ENCODE data around the gene SOHLH1. TPM values are rescaled to one million over a fixed set of nuclear protein-coding genes. Genes with fewer than 3 reads are reported as not detected.

The SOHLH1 gene
- total and polyA plus RNA-seq, 2 experiments from 2014 or later, result not detected

DNA sequence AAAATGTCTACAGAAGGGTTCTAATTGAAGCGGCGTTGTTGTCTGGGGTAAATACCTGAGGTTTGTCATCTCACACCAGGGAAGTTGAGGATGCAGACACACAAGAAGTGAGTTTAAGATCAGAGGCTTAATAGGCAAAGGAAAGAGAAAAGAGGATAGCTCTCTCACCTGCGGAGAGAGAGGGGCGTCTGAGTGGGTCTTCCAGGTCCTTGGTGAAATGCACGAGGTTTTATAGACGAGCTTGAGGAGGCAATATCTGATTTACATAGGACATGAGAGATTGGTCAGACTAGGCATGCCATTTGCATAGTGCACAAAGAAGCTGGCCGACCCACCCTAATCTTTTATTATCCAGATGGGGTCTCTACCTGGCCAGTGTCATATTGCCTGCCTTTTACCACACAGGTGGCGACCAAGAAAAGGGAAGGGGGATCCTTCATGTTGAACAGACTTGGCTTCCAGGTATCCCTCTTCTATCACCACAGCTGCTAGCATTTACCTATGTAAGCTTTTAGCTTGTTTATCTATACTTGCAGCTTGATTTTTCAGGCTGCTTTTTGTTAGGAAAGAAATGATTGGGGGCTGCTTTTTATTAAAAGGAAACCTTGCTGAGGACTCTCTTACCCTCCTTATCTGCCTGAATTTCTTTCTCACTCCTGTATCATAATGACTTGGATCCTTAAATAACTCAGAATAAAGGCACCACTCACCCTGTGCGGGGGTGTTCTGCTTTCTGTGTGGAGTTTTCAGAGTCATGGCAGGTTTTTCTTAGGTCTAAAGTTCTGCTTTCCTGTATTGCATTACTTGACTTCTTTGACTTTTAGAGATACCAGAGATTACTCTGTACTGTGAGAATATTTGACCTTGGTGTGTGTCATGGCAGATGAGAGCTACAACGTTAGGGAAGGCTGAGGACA is 50.5 kb downstream of the SOHLH1 start:
- Histone ChIP-seq H3F3A (ENCODE audit: insufficient read depth) (no peaks in the 10 kb centered on the region), H3K9me3 (ENCODE audit: low read depth) (peaks cover 6% of the 10 kb centered on the region), H3K4me3 (no peak overlapping the region), H3K36me3 (ENCODE audit: low read depth) (no peaks in the 10 kb centered on the region), H3K4me2 (ENCODE audit: unreplicated experiment) (no peak overlapping the region), H3K9me2 (ENCODE audit: insufficient read depth) (no peaks in the 10 kb centered on the region), H4K20me1 (ENCODE audit: insufficient read depth) (no peaks in the 10 kb centered on the region), H3K27me3 (replicated peaks; ENCODE audit: insufficient read depth) (0 out of 2 replicates have a peak, but pooled peaks cover 3% of the 10 kb centered on the region), H2AFZ (no peak overlapping the region), H3K79me2 (ENCODE audit: insufficient read depth) (no peaks in the 10 kb centered on the region), H3K27ac (no peak overlapping the region), H3K9ac (no peak overlapping the region), H3K4me1 (ENCODE audit: insufficient read depth) (no peaks in the 10 kb centered on the region)
- no peak for TF ChIP-seq EZH2phosphoT487 (IDR thresholded peaks at IDR 0.05; ENCODE audit: insufficient read depth, low read depth)
- TF ChIP-seq EZH2 (IDR thresholded peaks at IDR 0.05; ENCODE audit: insufficient read depth, poor library complexity, severe bottlenecking), result no peak
- WGBS, 2 experiments (ENCODE audit: low coverage in 1 of 2, low lambda C conversion rate in 2 of 2, missing lambda C conversion rate in 2 of 2), result 42 to 47% methylated on average over 10 of the region's 10 CpGs
- in situ Hi-C loops (cut with MboI), result no loop called here
- no peak for DNase-seq

- in situ Hi-C loops (cut with MboI), result no loop called here
- H3K4me2 ChIP-seq (ENCODE audit: unreplicated experiment), result no peak overlapping the region
- no peaks in the 10 kb centered on the region for H3K79me2 ChIP-seq (ENCODE audit: insufficient read depth)
- no peaks in the 10 kb centered on the region for H3K9me2 ChIP-seq (ENCODE audit: insufficient read depth)
- H4K20me1 ChIP-seq (ENCODE audit: insufficient read depth), result no peaks in the 10 kb centered on the region
- no peaks in the 10 kb centered on the region for H3K4me1 ChIP-seq (ENCODE audit: insufficient read depth)
- no peak overlapping the region for H3K4me3 ChIP-seq
- DNase-seq, result no peak
- TF ChIP-seq EZH2phosphoT487 (IDR thresholded peaks at IDR 0.05; ENCODE audit: insufficient read depth, low read depth), result no peak
- H3K27ac ChIP-seq, result no peak overlapping the region
- H2AFZ ChIP-seq, result no peak overlapping the region
- H3F3A ChIP-seq (ENCODE audit: insufficient read depth), result no peaks in the 10 kb centered on the region
- no peaks in the 10 kb centered on the region for H3K36me3 ChIP-seq (ENCODE audit: low read depth)
- H3K27me3 ChIP-seq (replicated peaks; ENCODE audit: insufficient read depth), result no peaks in the 10 kb centered on the region
- no peak overlapping the region for H3K9ac ChIP-seq
- peaks cover 6% of the 10 kb centered on the region for H3K9me3 ChIP-seq (ENCODE audit: low read depth)
- 21 to 34% methylated on average over 4 of the region's 4 CpGs for WGBS, 2 experiments (ENCODE audit: low coverage in 1 of 2, low lambda C conversion rate in 2 of 2, missing lambda C conversion rate in 2 of 2)
Observed at GRCh38 chr9:135647884-135648283, 51.4 kb downstream of the SOHLH1 start.

GRCh38 chr9:135644631-135645218 is 54.6 kb downstream of the SOHLH1 start:
- Histone ChIP-seq H3K9me3 (ENCODE audit: low read depth) (peaks cover 6% of the 10 kb centered on the region), H3K4me1 (ENCODE audit: insufficient read depth) (no peaks in the 10 kb centered on the region), H3K27ac (no peak overlapping the region), H4K20me1 (ENCODE audit: insufficient read depth) (no peaks in the 10 kb centered on the region), H3K4me3 (no peak overlapping the region), H3K9me2 (ENCODE audit: insufficient read depth) (no peaks in the 10 kb centered on the region), H3K4me2 (ENCODE audit: unreplicated experiment) (no peak overlapping the region), H2AFZ (no peak overlapping the region), H3K79me2 (ENCODE audit: insufficient read depth) (no peaks in the 10 kb centered on the region), H3K9ac (no peak overlapping the region), H3K27me3 (replicated peaks; ENCODE audit: insufficient read depth) (no peaks in the 10 kb centered on the region), H3K36me3 (ENCODE audit: low read depth) (no peaks in the 10 kb centered on the region), H3F3A (ENCODE audit: insufficient read depth) (no peaks in the 10 kb centered on the region)
- in situ Hi-C loops (cut with MboI), result no loop called here
- WGBS, 2 experiments (ENCODE audit: low coverage in 1 of 2, low lambda C conversion rate in 2 of 2, missing lambda C conversion rate in 2 of 2), result 20 to 26% methylated on average over 5 of the region's 5 CpGs
- DNase-seq, result no peak
- TF ChIP-seq EZH2phosphoT487 (IDR thresholded peaks at IDR 0.05; ENCODE audit: insufficient read depth, low read depth), result no peak
- TF ChIP-seq EZH2 (IDR thresholded peaks at IDR 0.05; ENCODE audit: insufficient read depth, poor library complexity, severe bottlenecking), result no peak

Other genes with a start within 250 kb of the SOHLH1 start
- 13.4 and 19.2 TPM in 2 replicates for gene PPP1R26, start 219.7 kb downstream of the SOHLH1 start, total RNA-seq (2014; rRNA removed; shearing (Covaris generic))
- gene PPP1R26, start 219.7 kb downstream of the SOHLH1 start, polyA plus RNA-seq (2016; fragmentation: Nextera tagmentation; extraction: Ambion mirVana), result 2.2 and 3.4 TPM in 2 replicates
- gene MRPS2, start 198.8 kb downstream of the SOHLH1 start, total RNA-seq (2014; rRNA removed; shearing (Covaris generic)), result 32.2 and 45.3 TPM in 2 replicates
- gene MRPS2, start 198.8 kb downstream of the SOHLH1 start, polyA plus RNA-seq (2016; fragmentation: Nextera tagmentation; extraction: Ambion mirVana), result 51.7 and 55.3 TPM in 2 replicates
- not detected in 2 replicates for gene LCN1, start 178.0 kb downstream of the SOHLH1 start, total RNA-seq (2014; rRNA removed; shearing (Covaris generic))
- gene LCN1, start 178.0 kb downstream of the SOHLH1 start, polyA plus RNA-seq (2016; fragmentation: Nextera tagmentation; extraction: Ambion mirVana), result not detected in 2 replicates
- not detected in 2 replicates for gene OBP2A, start 153.4 kb downstream of the SOHLH1 start, total RNA-seq (2014; rRNA removed; shearing (Covaris generic))
- not detected in 2 replicates for gene OBP2A, start 153.4 kb downstream of the SOHLH1 start, polyA plus RNA-seq (2016; fragmentation: Nextera tagmentation; extraction: Ambion mirVana)
- not detected in 2 replicates for gene PAEP, start 137.7 kb downstream of the SOHLH1 start, total RNA-seq (2014; rRNA removed; shearing (Covaris generic))
- gene PAEP, start 137.7 kb downstream of the SOHLH1 start, polyA plus RNA-seq (2016; fragmentation: Nextera tagmentation; extraction: Ambion mirVana), result not detected in 2 replicates
- gene GLT6D1, start 59.9 kb downstream of the SOHLH1 start, total RNA-seq (2014; rRNA removed; shearing (Covaris generic)), result not detected in 2 replicates
- not detected in 2 replicates for gene GLT6D1, start 59.9 kb downstream of the SOHLH1 start, polyA plus RNA-seq (2016; fragmentation: Nextera tagmentation; extraction: Ambion mirVana)
- gene LCN9, start 36.2 kb downstream of the SOHLH1 start, total RNA-seq (2014; rRNA removed; shearing (Covaris generic)), result not detected in 2 replicates
- gene LCN9, start 36.2 kb downstream of the SOHLH1 start, polyA plus RNA-seq (2016; fragmentation: Nextera tagmentation; extraction: Ambion mirVana), result not detected in 2 replicates
- not detected in 2 replicates for gene KCNT1, start 2.7 kb upstream of the SOHLH1 start, total RNA-seq (2014; rRNA removed; shearing (Covaris generic))
- gene KCNT1, start 2.7 kb upstream of the SOHLH1 start, polyA plus RNA-seq (2016; fragmentation: Nextera tagmentation; extraction: Ambion mirVana), result not detected in 2 replicates
- gene CAMSAP1, start 208.1 kb upstream of the SOHLH1 start, total RNA-seq (2014; rRNA removed; shearing (Covaris generic)), result 12.4 and 13.8 TPM in 2 replicates
- gene CAMSAP1, start 208.1 kb upstream of the SOHLH1 start, polyA plus RNA-seq (2016; fragmentation: Nextera tagmentation; extraction: Ambion mirVana), result 2.8 and 3.0 TPM in 2 replicates

Measured in GM23248 (cell line).